Neural progenitor cell (in vitro differentiated cells): ENCODE measurements around the gene KCTD19.

Experiments used
- EZH2 ChIP-seq: fragments of 200-600 bp; sonication (generic); IDR thresholded peaks from 2 replicates; pipeline ENCODE4 v1.6.1; 2017; ENCODE audit warnings: antibody characterized with exemption, mild to moderate bottlenecking, moderate library complexity
- EZH2phosphoT487 ChIP-seq: fragments of 200-600 bp; sonication (generic); IDR thresholded peaks from 2 replicates; pipeline ENCODE4 v1.6.1; 2017; ENCODE audit warnings: antibody characterized with exemption
- TF ChIP-seq, protein P1 (sequence below): fragments of 200-600 bp; sonication (generic); IDR thresholded peaks from 2 replicates; pipeline ENCODE4 v1.5.1; 2017; ENCODE audit warnings: antibody characterized with exemption, mild to moderate bottlenecking

DNA sequence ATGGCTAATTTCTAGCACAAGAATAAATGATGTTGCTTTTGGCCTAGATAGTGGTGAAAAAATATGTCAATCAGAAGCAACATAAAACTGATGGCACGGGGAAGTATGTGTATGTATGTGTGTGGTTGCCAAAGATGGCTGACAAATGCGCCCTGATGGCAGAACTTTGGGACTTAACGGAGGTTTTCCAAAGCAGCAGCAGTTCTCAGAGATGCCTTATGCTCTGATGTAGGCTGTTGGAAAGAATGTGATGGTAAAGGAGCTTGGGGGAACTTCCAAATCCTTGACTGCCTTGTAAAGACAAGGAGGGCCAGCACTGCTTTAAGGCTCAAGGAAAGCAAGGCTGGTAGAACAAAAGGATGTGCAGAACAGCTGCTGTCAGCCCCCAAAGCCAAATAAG lies 16.0 kb downstream of the KCTD19 start:
- TF ChIP-seq, protein P1, sequence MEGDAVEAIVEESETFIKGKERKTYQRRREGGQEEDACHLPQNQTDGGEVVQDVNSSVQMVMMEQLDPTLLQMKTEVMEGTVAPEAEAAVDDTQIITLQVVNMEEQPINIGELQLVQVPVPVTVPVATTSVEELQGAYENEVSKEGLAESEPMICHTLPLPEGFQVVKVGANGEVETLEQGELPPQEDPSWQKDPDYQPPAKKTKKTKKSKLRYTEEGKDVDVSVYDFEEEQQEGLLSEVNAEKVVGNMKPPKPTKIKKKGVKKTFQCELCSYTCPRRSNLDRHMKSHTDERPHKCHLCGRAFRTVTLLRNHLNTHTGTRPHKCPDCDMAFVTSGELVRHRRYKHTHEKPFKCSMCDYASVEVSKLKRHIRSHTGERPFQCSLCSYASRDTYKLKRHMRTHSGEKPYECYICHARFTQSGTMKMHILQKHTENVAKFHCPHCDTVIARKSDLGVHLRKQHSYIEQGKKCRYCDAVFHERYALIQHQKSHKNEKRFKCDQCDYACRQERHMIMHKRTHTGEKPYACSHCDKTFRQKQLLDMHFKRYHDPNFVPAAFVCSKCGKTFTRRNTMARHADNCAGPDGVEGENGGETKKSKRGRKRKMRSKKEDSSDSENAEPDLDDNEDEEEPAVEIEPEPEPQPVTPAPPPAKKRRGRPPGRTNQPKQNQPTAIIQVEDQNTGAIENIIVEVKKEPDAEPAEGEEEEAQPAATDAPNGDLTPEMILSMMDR, result no peak
- TF ChIP-seq EZH2 (no peak), EZH2phosphoT487 (no peak)
